Activated T-cell treated with anti-CD3 and anti-CD28 coated beads for 24 hours (primary cell): ENCODE data around the gene DNPH1.
A peak's percentile ranks its signal among the peaks of the same experiment; 100 is the strongest.

Experiments used
- DNase-seq: peaks from one replicate; pipeline ENCODE4 v3.0.0-alpha.2; 2020; ENCODE audit warnings: low read depth

The DNPH1 gene

GRCh38 chr6:43211955-43212354, 17.3 kb downstream of the DNPH1 start:
- no peak for DNase-seq

GRCh38 chr6:43207286-43207685, 22.0 kb downstream of the DNPH1 start:
- DNase-seq, result no peak

DNA sequence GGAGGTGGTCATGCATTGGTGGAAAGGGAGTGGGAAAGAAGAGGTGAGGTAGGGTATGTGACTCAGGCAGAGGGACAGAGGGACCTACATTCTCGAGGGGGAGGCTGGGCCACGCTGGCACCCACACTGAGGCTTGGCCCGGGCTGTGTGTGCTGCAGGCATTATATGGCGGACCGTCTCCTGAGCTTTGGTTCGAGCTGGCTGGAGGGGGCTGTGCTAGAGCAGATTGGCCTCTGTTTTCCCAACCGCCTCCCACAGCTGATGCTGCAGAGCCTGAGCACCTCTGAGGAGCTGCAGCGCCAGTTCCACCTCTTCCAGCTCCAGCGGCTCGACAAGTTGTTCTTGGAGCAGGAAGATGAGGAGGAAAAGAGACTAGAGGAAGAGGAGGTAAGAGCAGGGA, 23.4 kb downstream of the DNPH1 start:
- no peak for DNase-seq

DNA sequence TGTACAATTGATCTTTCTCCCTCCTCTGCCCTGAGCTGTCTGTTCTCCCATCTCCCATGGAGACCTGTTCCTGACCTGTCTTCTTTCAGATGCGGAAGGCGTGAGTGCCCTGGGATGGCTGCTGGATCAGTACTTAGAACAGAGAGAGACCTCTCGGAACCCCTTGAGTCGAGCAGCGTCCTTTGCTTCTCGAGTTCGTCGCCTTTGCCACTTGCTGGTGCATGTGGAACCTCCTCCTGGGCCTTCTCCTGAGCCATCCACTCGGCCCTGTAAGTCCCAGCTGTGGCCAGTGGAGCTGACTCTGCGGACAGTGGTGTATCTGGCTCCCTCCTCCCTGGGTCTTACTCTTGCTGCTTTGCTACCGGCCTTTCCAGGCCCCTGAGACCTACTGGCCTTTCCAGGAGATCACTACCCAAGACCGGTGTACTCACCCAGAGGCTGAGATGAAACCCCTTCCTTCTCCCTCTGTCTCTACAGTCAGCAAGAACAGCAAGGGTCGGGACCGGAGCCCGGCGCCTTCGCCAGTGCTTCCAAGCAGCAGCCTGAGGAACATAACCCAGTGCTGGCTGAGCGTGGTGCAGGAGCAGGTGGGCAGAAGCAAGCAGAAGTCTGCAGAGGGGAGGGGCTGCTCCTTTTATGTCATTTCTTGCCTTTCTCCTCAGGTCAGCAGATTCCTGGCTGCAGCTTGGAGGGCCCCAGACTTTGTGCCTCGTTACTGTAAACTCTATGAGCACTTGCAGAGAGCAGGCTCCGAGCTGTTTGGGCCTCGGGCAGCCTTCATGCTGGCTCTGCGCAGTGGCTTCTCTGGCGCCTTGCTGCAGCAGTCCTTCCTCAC, 24.8 kb downstream of the DNPH1 start:
- no peak for DNase-seq

DNA sequence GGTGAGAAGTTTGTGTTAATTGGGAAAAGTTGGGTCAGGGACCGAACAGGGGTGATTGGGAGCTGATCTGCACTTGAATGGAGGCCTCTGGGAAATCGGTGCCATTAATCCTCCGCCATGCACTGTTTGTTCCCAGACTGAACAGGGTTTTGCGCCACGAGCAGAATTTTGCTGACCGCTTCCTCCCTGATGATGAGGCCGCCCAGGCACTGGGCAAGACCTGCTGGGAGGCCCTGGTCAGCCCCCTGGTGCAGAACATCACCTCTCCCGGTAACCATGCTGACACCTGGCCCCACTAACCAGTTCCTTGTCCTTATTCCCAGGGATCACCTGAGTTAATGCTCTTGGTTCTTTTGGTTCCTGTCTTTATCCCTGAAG, 25.6 kb downstream of the DNPH1 start:
- no peak for DNase-seq

- no peak for DNase-seq
Observed at GRCh38 chr6:43203029-43203717, 26.1 kb downstream of the DNPH1 start.

DNA sequence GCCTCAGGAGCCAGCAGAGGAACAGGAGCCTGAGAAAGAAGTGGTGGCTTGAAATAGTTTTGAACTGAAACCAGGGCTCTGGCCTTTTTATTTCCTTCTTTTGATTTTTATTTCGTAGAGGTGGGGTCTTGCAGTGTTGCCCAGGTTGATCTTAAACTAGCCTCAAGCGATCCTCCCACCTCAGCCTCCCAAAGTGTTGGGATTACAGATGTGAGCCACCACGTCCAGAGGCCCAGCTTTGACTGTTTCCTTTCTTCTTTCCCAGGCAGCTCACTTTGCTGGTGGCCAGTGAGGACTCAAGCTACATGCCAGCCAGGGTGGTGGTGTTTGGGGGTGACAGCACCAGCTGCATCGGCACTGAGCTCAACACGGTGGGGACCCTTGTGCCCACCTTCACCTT, 26.8 kb downstream of the DNPH1 start:
- DNase-seq, result no peak

- DNase-seq, result no peak
Observed at GRCh38 chr6:43200541-43200940, 28.7 kb downstream of the DNPH1 start.

GRCh38 chr6:43199912-43200311, 29.4 kb downstream of the DNPH1 start:
- DNase-seq, result no peak

- no peak for DNase-seq
Observed at GRCh38 chr6:43196337-43196736, 32.9 kb downstream of the DNPH1 start.

- DNase-seq, result no peak
Observed at GRCh38 chr6:43193929-43194328, 35.4 kb downstream of the DNPH1 start.

DNA sequence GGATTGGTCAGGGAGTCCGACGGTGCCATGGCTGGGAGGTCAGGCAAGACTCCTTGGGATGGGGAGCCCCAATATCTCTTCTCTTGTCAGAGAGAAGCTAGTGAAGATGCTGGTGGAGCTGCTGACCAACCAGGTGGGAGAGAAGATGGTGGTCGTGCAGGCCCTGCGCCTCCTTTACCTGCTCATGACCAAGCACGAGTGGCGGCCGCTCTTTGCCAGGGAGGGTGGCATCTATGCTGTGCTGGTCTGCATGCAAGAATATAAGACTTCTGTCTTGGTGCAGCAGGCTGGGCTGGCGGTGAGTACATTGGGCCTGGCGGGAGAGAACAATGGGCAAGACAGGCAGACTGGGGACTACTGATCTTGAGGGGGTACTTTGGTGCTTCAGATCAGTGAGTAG, 36.4 kb downstream of the DNPH1 start:
- DNase-seq, result no peak

DNA sequence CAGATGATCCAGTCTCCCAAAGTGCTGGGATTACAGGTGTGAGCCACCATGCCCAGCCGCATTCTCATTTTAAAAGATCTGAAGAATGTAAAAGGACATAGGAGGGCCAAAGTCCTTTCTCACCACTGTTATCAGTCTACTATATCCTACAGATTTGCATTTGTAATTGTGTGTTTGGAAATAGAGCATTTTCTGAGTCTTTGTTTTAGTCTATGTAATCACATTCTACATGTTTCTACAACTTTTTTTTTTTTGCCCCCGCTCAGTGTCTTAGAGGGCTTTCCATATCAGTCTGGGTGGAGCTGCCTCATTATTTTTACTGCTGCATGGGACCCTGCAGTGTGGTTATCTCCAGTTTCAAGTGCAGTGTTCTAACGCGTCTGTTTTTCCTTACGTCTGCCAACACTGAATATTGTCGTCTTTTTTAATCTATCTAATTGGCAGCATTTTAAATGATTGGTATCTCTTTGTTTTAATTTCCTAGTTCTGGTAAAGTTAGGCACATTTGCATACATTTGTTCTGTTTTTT, 39.4 kb downstream of the DNPH1 start:
- DNase-seq, result no peak

GRCh38 chr6:43188426-43188825, 40.9 kb downstream of the DNPH1 start:
- DNase-seq, result no peak

DNA sequence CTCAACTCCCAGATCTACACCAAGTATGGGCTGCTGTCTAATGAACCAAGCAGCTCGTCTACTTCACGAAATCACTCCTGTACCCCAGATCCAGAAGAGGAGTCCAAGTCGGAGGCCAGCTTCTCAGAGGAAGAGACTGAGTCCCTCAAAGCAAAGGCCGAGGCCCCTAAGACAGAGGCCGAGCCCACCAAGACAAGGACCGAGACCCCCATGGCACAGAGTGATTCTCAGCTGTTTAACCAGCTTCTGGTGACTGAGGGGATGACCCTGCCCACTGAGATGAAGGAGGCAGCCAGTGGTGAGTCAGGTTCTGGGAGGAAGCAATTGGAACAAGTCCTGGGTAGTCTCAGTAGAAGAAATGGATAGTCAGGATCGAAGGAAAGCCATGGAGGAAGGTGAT, 41.5 kb downstream of the DNPH1 start:
- DNase-seq, result no peak

DNA sequence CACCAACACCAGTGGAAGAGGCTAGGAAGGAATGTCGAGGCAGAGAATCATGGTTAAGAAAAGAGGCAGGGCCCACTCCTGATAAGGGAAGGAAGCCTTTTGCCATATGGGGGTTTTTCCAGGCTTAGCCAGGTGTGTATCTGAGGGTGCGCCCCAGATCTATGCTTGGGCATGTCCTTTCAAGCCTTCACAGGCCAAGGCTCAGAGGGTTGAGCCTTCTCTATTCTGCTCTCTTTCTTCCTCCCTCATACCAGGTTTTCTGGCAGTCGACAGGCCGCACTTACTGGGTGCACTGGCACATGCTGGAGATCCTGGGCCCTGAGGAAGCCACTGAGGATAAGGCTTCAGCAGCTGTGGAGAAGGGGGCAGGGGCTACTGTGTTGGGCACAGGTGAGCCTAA, 42.6 kb downstream of the DNPH1 start:
- DNase-seq, result no peak

DNA sequence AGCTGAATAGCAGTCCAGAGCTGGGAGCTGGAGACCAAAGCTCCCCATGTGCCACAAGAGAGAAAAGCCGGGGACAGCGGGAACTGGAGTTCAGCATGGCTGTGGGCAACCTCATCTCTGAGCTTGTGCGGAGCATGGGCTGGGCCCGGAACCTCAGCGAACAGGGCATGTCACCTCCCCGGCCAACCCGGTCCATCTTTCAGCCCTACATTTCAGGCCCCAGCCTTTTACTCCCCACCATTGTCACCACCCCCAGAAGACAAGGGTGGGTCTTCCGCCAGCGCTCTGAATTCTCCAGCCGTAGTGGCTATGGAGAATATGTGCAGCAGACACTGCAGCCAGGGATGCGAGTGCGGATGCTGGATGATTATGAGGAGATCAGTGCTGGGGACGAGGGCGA, 43.3 kb downstream of the DNPH1 start:
- no peak for DNase-seq

DNA sequence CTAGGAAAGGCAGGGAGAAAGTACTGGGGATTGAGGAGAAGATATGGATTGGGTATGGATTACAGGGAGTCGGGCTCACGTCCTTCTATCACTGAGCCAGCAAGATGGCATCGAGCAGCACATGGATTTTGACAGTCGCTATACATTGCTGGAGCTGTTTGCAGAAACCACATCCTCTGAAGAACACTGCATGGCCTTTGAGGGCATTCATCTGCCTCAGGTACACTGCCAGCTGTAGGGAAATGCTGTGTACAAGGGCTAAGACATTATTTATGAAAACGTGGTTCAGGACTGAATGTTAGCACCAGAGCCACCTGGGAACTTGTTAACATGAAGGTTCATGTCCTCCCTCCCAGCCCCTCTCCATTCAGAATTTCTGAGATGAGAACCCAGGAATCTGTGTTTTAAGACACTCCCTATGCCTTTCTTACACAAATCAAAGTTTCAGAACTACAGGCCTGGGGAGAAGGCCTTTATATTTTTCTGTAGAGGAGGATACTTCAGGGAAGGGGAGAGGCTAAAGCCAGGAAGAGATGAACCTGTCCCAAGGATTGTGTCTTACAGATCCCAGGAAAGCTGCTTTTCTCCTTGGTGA, 43.8 kb downstream of the DNPH1 start:
- no peak for DNase-seq

- no peak for DNase-seq
Observed at GRCh38 chr6:43184268-43184985, 44.9 kb downstream of the DNPH1 start.

- no peak for DNase-seq
Observed at GRCh38 chr6:43183441-43183840, 45.8 kb downstream of the DNPH1 start.

DNA sequence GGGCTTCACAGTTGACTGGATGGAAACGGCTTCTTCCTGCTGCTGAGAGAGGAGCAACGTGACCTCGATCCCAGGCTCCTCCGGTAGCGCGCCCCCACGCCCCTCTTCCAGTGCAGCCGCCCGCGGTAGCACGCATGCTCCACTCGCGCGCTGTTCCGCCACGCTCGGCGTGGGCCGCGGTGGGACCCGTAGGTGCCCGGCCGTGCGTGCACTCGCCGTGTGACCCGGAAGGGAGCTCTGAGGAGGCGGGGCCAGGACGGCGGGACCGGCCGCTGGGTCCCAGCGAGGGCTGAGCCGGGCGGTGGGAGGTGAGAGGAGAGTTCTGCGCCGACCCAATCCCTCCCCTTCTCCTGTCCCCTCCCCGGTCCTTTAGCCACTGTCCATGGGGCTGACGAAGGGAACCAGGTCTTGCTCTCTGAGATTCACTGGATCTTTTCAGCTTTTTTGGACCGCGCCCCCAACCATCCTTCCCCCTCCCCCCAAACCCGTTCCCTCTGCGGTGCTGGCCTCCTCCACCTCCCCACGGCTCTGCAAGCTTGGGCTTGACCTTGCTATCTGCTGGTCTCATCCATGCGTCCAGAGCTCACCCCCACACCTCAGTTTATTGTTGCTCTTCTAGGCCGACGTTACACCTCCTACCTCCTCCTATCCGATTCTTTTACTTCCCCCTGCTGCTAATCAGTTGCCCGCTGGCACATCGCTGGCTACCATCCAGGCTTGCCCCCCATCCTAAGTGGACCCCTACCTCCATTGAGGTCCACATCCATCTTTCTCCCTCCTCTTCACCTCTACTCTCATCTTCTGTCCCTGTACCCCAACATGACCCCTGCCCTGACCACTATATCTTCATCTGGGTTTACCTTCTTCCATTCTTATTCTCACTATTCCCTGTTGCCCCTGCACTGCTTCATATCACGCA, 47.1 kb downstream of the DNPH1 start, which contains the start of gene CUL9:
Gene CUL9 (plus strand): TSS at position 255 of the 919 bp plus-strand sequence. CDS start 2,115 bp downstream, outside the sequence.
- peak; percentile 78 for DNase-seq
